PC-3 (cell line): ENCODE measurements around the gene SMPD3.

ENCODE experiments used
- CTCF ChIP-seq: fragments of 300-600 bp; sonication (generic); conservative IDR thresholded peaks from 2 replicates; pipeline ENCODE4 v1.5.1; 2017; ENCODE audit warnings: antibody characterized with exemption, low read depth, mild to moderate bottlenecking, low read length
- EZH2 ChIP-seq: fragments of 300-600 bp; sonication (generic); IDR thresholded peaks from one replicate; pipeline ENCODE4 v1.6.1; 2017; ENCODE audit warnings: antibody characterized with exemption, mild to moderate bottlenecking, low read length; ENCODE audit not compliant: unreplicated experiment

DNA sequence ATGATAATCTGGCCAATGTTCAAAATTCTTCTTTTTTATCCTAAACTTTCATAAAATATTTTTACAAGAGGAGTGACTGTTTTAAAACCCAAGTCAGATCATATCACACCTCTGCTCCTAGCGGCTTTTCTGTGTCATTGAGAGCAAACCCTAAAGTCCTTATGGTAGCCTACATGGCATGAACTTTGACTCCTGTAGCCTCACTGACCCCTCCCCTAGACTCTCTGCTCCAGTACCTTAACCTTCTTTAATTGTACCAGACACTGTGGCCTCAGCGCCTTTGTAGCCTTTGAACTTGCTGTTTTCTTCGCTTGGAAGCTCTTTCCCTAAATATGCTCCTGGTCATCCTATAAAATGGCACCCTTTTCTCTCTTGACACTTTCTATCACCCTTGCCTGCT is 7.3 kb upstream of the SMPD3 start:
- TF ChIP-seq CTCF (no peak), EZH2 (no peak)
